Chondrocyte (in vitro differentiated cells): Measurements from ENCODE around the gene TENM3. TPM values are rescaled to one million over a fixed set of nuclear protein-coding genes. Genes with fewer than 3 reads are reported as not detected.

Experiments
- DNase-seq: peaks from one replicate; pipeline ENCODE4 v3.0.0; 2021; ENCODE audit warnings: mixed read lengths, low spot score
- H3K27ac Mint-ChIP-seq: one replicate; pipeline ENCODE4 v1.8.0; 2021; ENCODE audit warnings: mild to moderate bottlenecking, moderate library complexity, mixed read lengths; ENCODE audit not compliant: unreplicated experiment
- H3K27me3 Mint-ChIP-seq: 2 replicates; pipeline ENCODE4 v1.8.0; 2021; ENCODE audit warnings: low read depth, mixed read lengths
- H3K36me3 Mint-ChIP-seq: 2 replicates; pipeline ENCODE4 v1.8.0; 2021; ENCODE audit warnings: low read depth, mixed read lengths
- H3K4me1 Mint-ChIP-seq: 2 replicates; pipeline ENCODE4 v1.8.0; 2021; ENCODE audit warnings: low read depth, mild to moderate bottlenecking, mixed read lengths
- H3K4me3 Mint-ChIP-seq: one replicate; pipeline ENCODE4 v1.8.0; 2021; ENCODE audit warnings: mild to moderate bottlenecking, moderate library complexity, mixed read lengths; ENCODE audit not compliant: unreplicated experiment
- H3K9me3 Mint-ChIP-seq: 2 replicates; pipeline ENCODE4 v1.8.0; 2021; ENCODE audit warnings: low read depth, mixed read lengths
- CTCF ChIP-seq: fragments of 200-600 bp; sonication (generic); IDR thresholded peaks from 2 replicates; pipeline ENCODE4 v1.5.0; 2021; ENCODE audit warnings: antibody characterized with exemption, mild to moderate bottlenecking, moderate library complexity
- total RNA-seq: library from RNA; stranded (reverse); gene quantifications from 3 replicates; pipeline ENCODE4 v1.2.1, GENCODE V29; 2021

Gene TENM3
- total RNA-seq, 1 donor from 2014 or later: 87.6 TPM

DNA sequence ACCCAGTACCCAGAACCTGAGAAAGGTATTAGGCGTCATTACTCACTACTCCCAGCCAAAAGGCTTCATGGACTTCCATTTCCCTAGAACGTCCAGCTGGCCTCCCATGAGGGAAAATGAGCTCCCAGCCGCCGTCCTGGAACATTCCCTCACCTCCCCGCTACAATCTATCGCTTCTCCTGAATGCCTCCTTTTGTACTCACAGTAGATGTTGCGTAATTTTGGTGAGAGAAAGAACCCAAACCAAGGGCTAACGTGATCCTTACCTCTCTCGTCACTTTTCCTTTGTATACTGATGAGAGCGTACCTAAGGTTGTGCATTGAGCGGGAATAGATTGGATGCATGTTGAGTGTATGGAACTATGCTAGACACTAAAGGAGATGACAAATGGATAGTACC lies 161.9 kb downstream of the TENM3 start:
- H3K4me1 Mint-ChIP-seq: peaks cover 23% of the 10 kb centered on the region
- peaks cover 8% of the 10 kb centered on the region for H3K9me3 Mint-ChIP-seq
- peaks cover 4% of the 10 kb centered on the region for H3K36me3 Mint-ChIP-seq
- H3K4me3 Mint-ChIP-seq: no peak overlapping the region
- TF ChIP-seq CTCF: no peak
- H3K27ac Mint-ChIP-seq: no peak overlapping the region
- no peaks in the 10 kb centered on the region for H3K27me3 Mint-ChIP-seq
- no peak for DNase-seq

DNA sequence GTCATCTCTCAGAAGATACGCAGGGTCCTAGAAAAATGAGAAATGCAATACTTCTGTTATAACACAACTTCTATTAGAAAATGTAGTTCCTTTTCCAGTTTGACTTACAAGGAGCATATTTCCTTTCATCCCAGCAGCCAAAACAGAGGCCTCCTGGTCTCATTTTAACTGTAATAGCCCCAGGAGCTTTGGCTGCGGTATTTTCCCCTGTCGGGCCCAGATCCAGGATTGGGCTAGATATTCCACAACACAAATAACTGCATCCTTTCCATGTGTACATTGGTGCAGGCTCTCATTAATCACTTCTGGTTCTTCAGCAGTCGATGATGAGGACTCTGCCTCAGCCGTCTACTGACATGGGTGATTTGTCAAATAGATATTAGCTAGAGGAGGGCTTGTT lies 166.1 kb downstream of the TENM3 start:
- H3K4me3 Mint-ChIP-seq: no peak overlapping the region
- H3K27me3 Mint-ChIP-seq: no peaks in the 10 kb centered on the region
- peaks cover 15% of the 10 kb centered on the region for H3K9me3 Mint-ChIP-seq
- no peak overlapping the region for H3K27ac Mint-ChIP-seq
- peaks cover 11% of the 10 kb centered on the region for H3K4me1 Mint-ChIP-seq
- TF ChIP-seq CTCF: no peak
- no peak for DNase-seq
- peaks cover 11% of the 10 kb centered on the region for H3K36me3 Mint-ChIP-seq

GRCh38 chr4:182411391-182411790 lies 168.2 kb downstream of the TENM3 start:
- no peaks in the 10 kb centered on the region for H3K27me3 Mint-ChIP-seq

DNA sequence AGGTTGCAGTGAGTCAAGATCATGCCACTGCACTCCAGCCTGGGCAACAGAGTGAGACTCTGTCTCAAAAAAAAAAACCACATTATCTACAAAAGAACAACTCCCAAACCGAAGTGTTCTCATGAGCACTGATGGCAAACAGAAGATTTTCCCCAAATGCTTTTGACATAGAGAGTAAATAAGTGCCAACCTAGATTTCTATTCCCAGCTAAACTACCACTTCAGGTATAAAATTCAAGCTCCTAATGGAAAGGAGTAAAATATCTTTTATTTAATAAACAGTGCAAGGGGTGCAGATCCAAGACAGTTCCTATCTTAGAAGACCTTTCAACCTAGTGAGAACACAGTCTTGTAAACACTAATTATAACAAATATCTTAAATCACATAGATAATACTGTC lies 170.3 kb downstream of the TENM3 start:
- H3K4me3 Mint-ChIP-seq: no peak overlapping the region
- H3K9me3 Mint-ChIP-seq: peaks cover 15% of the 10 kb centered on the region
- DNase-seq: no peak
- TF ChIP-seq CTCF: no peak
- H3K36me3 Mint-ChIP-seq: peaks cover 8% of the 10 kb centered on the region
- H3K27ac Mint-ChIP-seq: no peak overlapping the region
- H3K4me1 Mint-ChIP-seq: peaks cover 6% of the 10 kb centered on the region
- H3K27me3 Mint-ChIP-seq: no peaks in the 10 kb centered on the region

More at GRCh38 chr4:182411391-182411790, 168.2 kb downstream of the TENM3 start:
- no peak for TF ChIP-seq CTCF
- Mint-ChIP-seq H3K36me3 (peaks cover 8% of the 10 kb centered on the region), H3K4me3 (no peak overlapping the region), H3K27ac (no peak overlapping the region), H3K4me1 (peaks cover 10% of the 10 kb centered on the region), H3K9me3 (peaks cover 15% of the 10 kb centered on the region)
- no peak for DNase-seq

DNA sequence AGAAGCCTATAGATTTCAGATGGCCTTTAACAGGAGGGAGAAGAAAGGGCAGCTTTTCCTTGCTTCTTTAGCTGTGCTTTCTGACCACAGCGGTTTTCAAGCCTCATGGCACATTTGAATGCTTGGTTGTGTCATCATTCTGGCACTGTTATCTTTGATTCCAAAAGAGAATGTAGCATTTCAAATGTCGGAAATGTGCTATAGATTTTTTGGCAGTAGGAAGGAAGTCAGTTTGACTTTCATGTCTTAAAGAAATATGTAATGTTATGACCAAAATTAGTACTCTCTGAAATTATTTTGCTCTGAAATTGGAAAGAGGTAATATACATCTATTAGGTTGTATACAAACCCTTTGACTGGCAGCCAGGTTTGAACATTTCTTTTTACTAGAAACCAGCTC lies 171.9 kb downstream of the TENM3 start:
- no peak for DNase-seq
- no peak for TF ChIP-seq CTCF
- peaks cover 15% of the 10 kb centered on the region for H3K9me3 Mint-ChIP-seq
- no peaks in the 10 kb centered on the region for H3K27me3 Mint-ChIP-seq
- H3K4me1 Mint-ChIP-seq: peaks cover 3% of the 10 kb centered on the region
- H3K27ac Mint-ChIP-seq: no peak overlapping the region
- H3K4me3 Mint-ChIP-seq: no peak overlapping the region
- H3K36me3 Mint-ChIP-seq: peaks cover 8% of the 10 kb centered on the region
